Type B pancreatic cell (in vitro differentiated cells): ENCODE results near the gene ENPP4. TPM values are rescaled to one million over a fixed set of nuclear protein-coding genes. Genes with fewer than 3 reads are reported as not detected.
A peak's percentile ranks its signal among the peaks of the same experiment; 100 is the strongest.

Experiments used
- DNase-seq: peaks from one replicate; pipeline ENCODE4 v3.0.0; 2021; ENCODE audit warnings: mixed read lengths; ENCODE audit not compliant: unreplicated experiment; ENCODE audit errors: extremely low spot score
- H3K27ac Mint-ChIP-seq: 2 replicates; pipeline ENCODE4 v1.8.0; 2021; ENCODE audit warnings: mild to moderate bottlenecking, mixed read lengths
- H3K27me3 Mint-ChIP-seq: 2 replicates; pipeline ENCODE4 v1.8.0; 2021; ENCODE audit warnings: mixed read lengths
- H3K36me3 Mint-ChIP-seq: 2 replicates; pipeline ENCODE4 v1.8.0; 2021; ENCODE audit warnings: mixed read lengths
- H3K4me1 Mint-ChIP-seq: one replicate; pipeline ENCODE4 v1.8.0; 2021; ENCODE audit warnings: mixed read lengths; ENCODE audit not compliant: unreplicated experiment
- H3K4me3 Mint-ChIP-seq: 2 replicates; pipeline ENCODE4 v1.8.0; 2021; ENCODE audit warnings: mild to moderate bottlenecking, mixed read lengths
- H3K9me3 Mint-ChIP-seq: 2 replicates; pipeline ENCODE4 v1.8.0; 2021; ENCODE audit warnings: mixed read lengths
- total RNA-seq: library from RNA; stranded (reverse); gene quantifications from 2 replicates; pipeline ENCODE4 v1.2.1, GENCODE V29; 2021; ENCODE audit warnings: low replicate concordance
- TF ChIP-seq, protein P1 (sequence below): fragments of 200-600 bp; sonication (generic); conservative IDR thresholded peaks from 2 replicates; pipeline ENCODE4 v1.5.0; 2021; ENCODE audit warnings: antibody characterized with exemption, mild to moderate bottlenecking

The ENPP4 gene
- total RNA-seq, 1 donor from 2014 or later = 4.9 TPM

DNA sequence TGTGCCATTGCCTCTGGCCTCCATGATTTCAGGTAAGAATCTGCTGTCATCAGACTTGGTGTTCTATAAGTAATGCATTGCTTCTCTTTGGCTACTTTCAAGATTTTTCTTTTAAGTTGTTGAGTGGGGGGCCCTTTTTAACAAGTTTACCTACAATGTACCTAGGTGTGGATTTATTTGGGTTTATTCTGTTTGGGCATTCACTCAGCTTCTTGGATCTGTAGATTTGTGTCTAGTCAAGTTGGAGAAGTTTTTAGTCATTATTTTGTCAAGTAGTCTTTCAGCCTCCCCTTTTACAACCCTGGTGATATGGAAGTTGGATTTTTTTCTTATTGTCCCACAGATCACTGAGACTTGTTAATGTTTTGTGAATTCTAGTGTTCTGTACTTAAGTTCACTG lies 26.9 kb downstream of the ENPP4 start:
- H3K4me3 Mint-ChIP-seq = no peak overlapping the region
- H3K27ac Mint-ChIP-seq = no peak overlapping the region
- H3K36me3 Mint-ChIP-seq = no peaks in the 10 kb centered on the region
- H3K4me1 Mint-ChIP-seq = no peaks in the 10 kb centered on the region
- TF ChIP-seq, protein P1, sequence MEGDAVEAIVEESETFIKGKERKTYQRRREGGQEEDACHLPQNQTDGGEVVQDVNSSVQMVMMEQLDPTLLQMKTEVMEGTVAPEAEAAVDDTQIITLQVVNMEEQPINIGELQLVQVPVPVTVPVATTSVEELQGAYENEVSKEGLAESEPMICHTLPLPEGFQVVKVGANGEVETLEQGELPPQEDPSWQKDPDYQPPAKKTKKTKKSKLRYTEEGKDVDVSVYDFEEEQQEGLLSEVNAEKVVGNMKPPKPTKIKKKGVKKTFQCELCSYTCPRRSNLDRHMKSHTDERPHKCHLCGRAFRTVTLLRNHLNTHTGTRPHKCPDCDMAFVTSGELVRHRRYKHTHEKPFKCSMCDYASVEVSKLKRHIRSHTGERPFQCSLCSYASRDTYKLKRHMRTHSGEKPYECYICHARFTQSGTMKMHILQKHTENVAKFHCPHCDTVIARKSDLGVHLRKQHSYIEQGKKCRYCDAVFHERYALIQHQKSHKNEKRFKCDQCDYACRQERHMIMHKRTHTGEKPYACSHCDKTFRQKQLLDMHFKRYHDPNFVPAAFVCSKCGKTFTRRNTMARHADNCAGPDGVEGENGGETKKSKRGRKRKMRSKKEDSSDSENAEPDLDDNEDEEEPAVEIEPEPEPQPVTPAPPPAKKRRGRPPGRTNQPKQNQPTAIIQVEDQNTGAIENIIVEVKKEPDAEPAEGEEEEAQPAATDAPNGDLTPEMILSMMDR = no peak
- DNase-seq = no peak
- H3K27me3 Mint-ChIP-seq = no peaks in the 10 kb centered on the region
- peaks cover 6% of the 10 kb centered on the region for H3K9me3 Mint-ChIP-seq

DNA sequence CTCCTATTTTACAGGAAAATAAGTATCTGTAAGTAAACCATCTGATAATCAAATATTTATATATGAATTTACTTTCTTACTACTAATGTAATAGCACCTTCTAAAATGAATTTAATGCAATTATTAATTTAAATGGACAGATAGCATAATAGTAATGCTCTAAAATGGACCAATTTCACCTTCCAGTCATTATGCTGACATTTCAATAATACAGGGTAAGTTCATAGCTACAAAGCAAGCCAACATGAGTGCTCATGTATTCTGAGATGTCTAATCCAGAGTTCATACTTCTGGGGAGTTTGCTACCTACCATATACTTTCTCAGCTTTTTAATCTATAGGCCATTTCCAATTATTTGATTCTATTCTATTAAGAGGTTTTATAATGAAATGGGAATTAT lies 29.4 kb downstream of the ENPP4 start:
- Mint-ChIP-seq H3K4me3 (no peak overlapping the region), H3K27ac (no peak overlapping the region), H3K4me1 (no peaks in the 10 kb centered on the region), H3K27me3 (no peaks in the 10 kb centered on the region), H3K9me3 (peaks cover 6% of the 10 kb centered on the region), H3K36me3 (no peaks in the 10 kb centered on the region)
- DNase-seq = no peak
- TF ChIP-seq, protein P1 = no peak

DNA sequence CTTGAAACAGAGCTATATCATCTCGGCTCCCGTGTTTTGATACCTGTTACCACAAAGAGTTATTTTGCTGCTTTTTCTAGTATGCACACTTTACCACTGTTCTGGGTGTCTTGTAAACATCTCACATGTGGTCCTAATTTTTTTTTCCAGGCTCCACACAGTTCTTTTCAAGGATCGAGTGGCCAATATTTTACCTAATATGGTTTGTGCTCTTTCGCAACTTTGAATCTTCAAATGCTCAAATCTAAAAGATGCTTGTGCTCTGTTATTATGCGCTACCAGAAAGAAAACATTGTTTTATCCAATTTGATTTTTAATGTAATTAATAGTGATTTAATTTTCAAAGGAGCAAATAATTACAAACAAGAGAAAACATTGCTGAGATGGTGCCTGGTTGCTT lies 30.3 kb downstream of the ENPP4 start:
- TF ChIP-seq, protein P1 = no peak
- DNase-seq = no peak
- peaks cover 6% of the 10 kb centered on the region for H3K9me3 Mint-ChIP-seq
- no peak overlapping the region for H3K4me3 Mint-ChIP-seq
- H3K36me3 Mint-ChIP-seq = peaks cover 2% of the 10 kb centered on the region
- H3K27ac Mint-ChIP-seq = no peak overlapping the region
- H3K4me1 Mint-ChIP-seq = no peaks in the 10 kb centered on the region
- H3K27me3 Mint-ChIP-seq = no peaks in the 10 kb centered on the region

DNA sequence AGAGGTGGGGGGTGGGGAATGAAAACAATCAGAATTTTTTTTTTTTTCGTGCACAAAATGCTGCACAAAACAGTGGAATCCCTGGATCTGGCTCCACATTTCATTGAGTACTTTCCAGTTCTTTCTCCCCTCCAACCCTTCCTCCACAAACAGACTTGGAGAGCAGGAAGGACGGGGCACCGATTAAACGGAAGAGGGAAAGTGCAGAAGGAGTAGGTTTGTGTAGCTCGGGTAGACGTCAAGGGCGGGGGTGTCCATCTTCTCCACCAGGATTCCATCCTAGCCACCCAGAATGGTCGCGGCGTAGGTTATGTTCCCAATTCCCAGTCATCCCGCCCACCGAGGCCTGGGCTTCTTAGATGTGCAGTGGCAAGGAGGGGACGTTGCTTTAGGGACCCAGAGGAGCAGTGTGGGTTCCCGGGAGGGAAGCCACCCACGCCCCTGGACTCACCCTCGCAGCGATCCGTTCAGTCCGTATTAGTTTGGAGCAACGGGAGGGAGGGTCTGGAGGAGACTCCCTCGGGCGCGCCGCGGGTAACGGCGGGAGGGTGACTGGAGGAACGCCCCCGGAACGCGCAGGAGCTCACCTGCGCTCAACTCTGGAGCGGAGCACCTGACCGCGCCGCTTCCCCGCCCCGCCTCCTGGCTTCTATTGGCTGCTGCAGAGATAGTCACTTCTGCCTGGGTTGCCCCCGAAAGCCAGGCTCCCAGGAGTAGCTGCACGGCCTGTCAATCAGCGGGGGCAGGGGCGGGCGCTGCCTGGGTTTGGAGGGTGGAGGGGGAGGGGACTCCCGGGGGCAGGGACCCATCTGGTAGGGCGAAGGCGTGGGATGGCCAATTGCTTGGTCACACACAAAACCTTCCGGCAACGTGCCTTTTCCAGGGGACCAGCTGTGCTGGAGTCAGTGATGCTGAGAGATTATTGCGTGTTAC lies 40.8 kb downstream of the ENPP4 start, which contains the start of gene ENPP5:
Gene ENPP5, minus strand, starts transcription at position 624 of the 933 bp plus-strand sequence. CDS start 2,718 bp downstream, outside the sequence.
- Mint-ChIP-seq H3K36me3 (no peaks in the 10 kb centered on the region), H3K27ac (peak within 1 kb of the TSS; percentile 76), H3K4me3 (peak within 1 kb of the TSS; percentile 93), H3K27me3 (peaks cover 11% of the 10 kb centered on the region), H3K4me1 (no peaks in the 10 kb centered on the region), H3K9me3 (no peaks in the 10 kb centered on the region)
- TF ChIP-seq, protein P1 = no peak
- peak; percentile 85 for DNase-seq

DNA sequence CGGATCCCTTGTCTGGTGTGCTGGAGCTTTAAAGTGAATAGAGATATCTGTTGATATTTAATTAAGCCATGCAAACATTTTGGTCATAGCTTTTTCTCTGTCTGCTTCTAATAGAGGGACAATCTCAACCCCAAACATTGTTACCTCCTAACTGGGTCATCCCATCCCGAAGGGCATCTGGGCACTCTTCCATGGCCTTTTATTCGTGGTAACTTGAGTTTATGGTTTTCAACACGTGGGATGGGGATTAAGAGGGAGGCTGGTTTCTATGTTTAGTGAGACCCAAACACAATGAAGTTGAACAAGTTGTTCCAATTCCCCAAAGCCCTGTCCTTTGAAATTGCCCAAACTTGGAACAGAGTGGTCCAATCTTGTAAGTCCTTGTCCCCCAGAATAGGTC lies 42.4 kb downstream of the ENPP4 start:
- TF ChIP-seq, protein P1 = no peak
- no peaks in the 10 kb centered on the region for H3K9me3 Mint-ChIP-seq
- no peaks in the 10 kb centered on the region for H3K36me3 Mint-ChIP-seq
- no peaks in the 10 kb centered on the region for H3K4me1 Mint-ChIP-seq
- H3K4me3 Mint-ChIP-seq = peak overlapping the region; percentile 44
- no peak for DNase-seq
- peaks cover 11% of the 10 kb centered on the region for H3K27me3 Mint-ChIP-seq
- no peak overlapping the region for H3K27ac Mint-ChIP-seq
